ENCODE results near the gene C1orf146.

- TF ChIP-seq POLR2A (IDR thresholded peaks at IDR 0.05; ENCODE audit: low read depth, low read length) (no peak), POLR2AphosphoS5 (IDR thresholded peaks at IDR 0.05; ENCODE audit: low read depth, low read length) (no peak), TAF1 (IDR thresholded peaks at IDR 0.05; ENCODE audit: borderline replicate concordance, low read depth, low read length) (no peak)
These were observed 844 bp downstream of the C1orf146 start for GRCh38 chr1:92218559-92218958.

Measured in GM12892 (cell line).